Measurements from ENCODE around the gene TP53TG5.

DNA sequence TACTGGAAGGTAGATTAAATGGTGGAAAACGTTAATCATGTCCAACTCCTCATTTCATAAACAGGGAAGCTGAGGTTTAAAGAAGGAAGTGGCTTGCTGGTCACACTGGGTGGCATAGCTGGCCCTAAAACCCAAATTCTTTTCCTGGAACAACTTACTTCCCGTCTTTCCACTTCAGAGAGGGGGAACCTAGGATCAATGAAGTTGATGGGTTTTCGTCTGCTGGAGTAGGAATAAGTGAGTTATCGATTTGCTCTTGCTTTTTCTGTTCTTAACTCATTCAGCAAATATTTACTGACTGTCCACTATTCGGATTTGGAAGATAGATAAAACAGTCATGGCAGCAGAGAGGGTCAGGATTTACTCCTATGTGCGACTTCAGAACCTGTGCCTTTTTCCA lies 16.3 kb downstream of the TP53TG5 start:
- TF ChIP-seq CTCF (IDR thresholded peaks at IDR 0.05; ENCODE audit: insufficient read depth, low read depth, low read length) = no peak
- TF ChIP-seq EZH2 (IDR thresholded peaks at IDR 0.05; ENCODE audit: insufficient read depth, low read length) = no peak
